GM12878 (cell line): Measurements from ENCODE around the gene CNDP1.

Source experiments
- POLR2AphosphoS5 ChIP-seq: IDR thresholded peaks from 2 replicates; pipeline ENCODE4 v1.6.1; 2011; ENCODE audit warnings: mild to moderate bottlenecking, low read length, inconsistent platforms
- TF ChIP-seq, protein P1 (sequence below), 3 experiments: IDR thresholded peaks in 2 of 3; conservative IDR thresholded peaks in 1 of 3; 2 replicates each; pipeline ENCODE4 v1.5.1; 2011; ENCODE audit warnings: low read depth in 3 of 3, low read length in 3 of 3, mild to moderate bottlenecking in 3 of 3, control low read depth in 2 of 3, moderate library complexity in 2 of 3, inconsistent platforms in 1 of 3, mixed read lengths in 1 of 3; ENCODE audit not compliant: control insufficient read depth in 2 of 3, insufficient read depth in 1 of 3; ENCODE audit errors: extremely low read depth in 1 of 3

GRCh38 chr18:74609535-74609934 lies 75.2 kb downstream of the CNDP1 start:
- TF ChIP-seq, protein P1, sequence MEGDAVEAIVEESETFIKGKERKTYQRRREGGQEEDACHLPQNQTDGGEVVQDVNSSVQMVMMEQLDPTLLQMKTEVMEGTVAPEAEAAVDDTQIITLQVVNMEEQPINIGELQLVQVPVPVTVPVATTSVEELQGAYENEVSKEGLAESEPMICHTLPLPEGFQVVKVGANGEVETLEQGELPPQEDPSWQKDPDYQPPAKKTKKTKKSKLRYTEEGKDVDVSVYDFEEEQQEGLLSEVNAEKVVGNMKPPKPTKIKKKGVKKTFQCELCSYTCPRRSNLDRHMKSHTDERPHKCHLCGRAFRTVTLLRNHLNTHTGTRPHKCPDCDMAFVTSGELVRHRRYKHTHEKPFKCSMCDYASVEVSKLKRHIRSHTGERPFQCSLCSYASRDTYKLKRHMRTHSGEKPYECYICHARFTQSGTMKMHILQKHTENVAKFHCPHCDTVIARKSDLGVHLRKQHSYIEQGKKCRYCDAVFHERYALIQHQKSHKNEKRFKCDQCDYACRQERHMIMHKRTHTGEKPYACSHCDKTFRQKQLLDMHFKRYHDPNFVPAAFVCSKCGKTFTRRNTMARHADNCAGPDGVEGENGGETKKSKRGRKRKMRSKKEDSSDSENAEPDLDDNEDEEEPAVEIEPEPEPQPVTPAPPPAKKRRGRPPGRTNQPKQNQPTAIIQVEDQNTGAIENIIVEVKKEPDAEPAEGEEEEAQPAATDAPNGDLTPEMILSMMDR (IDR thresholded peaks at IDR 0.05 in 2 of 3, conservative IDR thresholded peaks at IDR 0.05 in 1 of 3; ENCODE audit: control insufficient read depth in 2 of 3, extremely low read depth in 1 of 3, insufficient read depth in 1 of 3, low read depth in 3 of 3, low read length in 3 of 3): no peak
- no peak for TF ChIP-seq POLR2AphosphoS5
